Natural killer cell (primary cell): ENCODE measurements around the gene ZNF385C. TPM values are rescaled to one million over a fixed set of nuclear protein-coding genes. Genes with fewer than 3 reads are reported as not detected.

Source experiments
- ATAC-seq, 3 donors: fragments of 150-1000 bp in 2 of 3; fragments of 200-7000 bp in 1 of 3; cut with Tn5 transposase; 1 replicate in 1 of 3; 2 replicates in 2 of 3; pipeline ENCODE4 v1.10.0; 2021; ENCODE audit warnings: mild to moderate bottlenecking in 2 of 3, moderate library complexity in 2 of 3
- DNase-seq, 2 donors: peaks; one replicate each; pipeline versions ENCODE4 v3.0.0 to v3.0.0-alpha.2; 2013 to 2021; ENCODE audit warnings: mixed read lengths in 1 of 2
- H3K27ac ChIP-seq: one replicate; pipeline ENCODE4 v1.5.1; 2013; ENCODE audit warnings: mild to moderate bottlenecking, low read length
- H3K27me3 ChIP-seq: one replicate; pipeline ENCODE4 v1.6.1; 2013; ENCODE audit warnings: low read length; ENCODE audit not compliant: control insufficient read depth, insufficient read depth
- H3K36me3 ChIP-seq: one replicate; pipeline ENCODE4 v1.6.1; 2013; ENCODE audit warnings: low read length; ENCODE audit not compliant: control insufficient read depth, insufficient read depth
- H3K4me1 ChIP-seq: one replicate; pipeline ENCODE4 v1.6.1; 2013; ENCODE audit warnings: low read length; ENCODE audit not compliant: control insufficient read depth, insufficient read depth
- H3K4me3 ChIP-seq: one replicate; pipeline ENCODE4 v1.5.1; 2013; ENCODE audit warnings: low read length
- H3K9me3 ChIP-seq: one replicate; pipeline ENCODE4 v1.6.1; 2013; ENCODE audit warnings: low read length; ENCODE audit not compliant: control insufficient read depth, insufficient read depth
- H3K27ac Mint-ChIP-seq, 2 donors: one replicate each; pipeline ENCODE4 v1.8.0; 2022; ENCODE audit warnings: mild to moderate bottlenecking in 2 of 2, mixed read lengths in 2 of 2, moderate library complexity in 1 of 2
- H3K27me3 Mint-ChIP-seq, 2 donors: one replicate each; pipeline ENCODE4 v1.8.0; 2022; ENCODE audit warnings: low read depth in 2 of 2, mixed read lengths in 2 of 2
- H3K36me3 Mint-ChIP-seq: one replicate; pipeline ENCODE4 v1.8.0; 2022; ENCODE audit warnings: mixed read lengths
- H3K4me1 Mint-ChIP-seq, 2 donors: one replicate each; pipeline ENCODE4 v1.8.0; 2022; ENCODE audit warnings: mixed read lengths in 2 of 2
- H3K4me3 Mint-ChIP-seq: one replicate; pipeline ENCODE4 v1.8.0; 2022; ENCODE audit warnings: mild to moderate bottlenecking, moderate library complexity, mixed read lengths
- H3K9me3 Mint-ChIP-seq, 2 donors: one replicate each; pipeline ENCODE4 v1.8.0; 2022; ENCODE audit warnings: mixed read lengths in 2 of 2
- WGBS: methylation state at CpG from one replicate; pipeline ENCODE4 v1.1.7; 2013; ENCODE audit warnings: missing lambda C conversion rate; ENCODE audit not compliant: insufficient coverage; 5-methylcytosine and 5-hydroxymethylcytosine counted together
- intact Hi-C: fragments of 100-400 bp; cut with micrococcal nuclease; formaldehyde crosslinking; loops from one replicate; pipeline ENCODE4 v1.14.2; 2022
- total RNA-seq, 4 donors: library from RNA; stranded (reverse); fragments of 120-200 nt in 1 of 4; gene quantifications; one replicate each; pipeline versions ENCODE4 v1.2.3 to v1.2.4, GENCODE V29; 2013 to 2022
- TF ChIP-seq, protein P1 (sequence below): fragments of 200-600 bp; IDR thresholded peaks from one replicate; pipeline ENCODE4 v1.8.0; 2022; ENCODE audit warnings: antibody characterized with exemption

ZNF385C gene
- total RNA-seq, 3 donors from 2014 or later (not counting 1 experiment from before 2014, with no cell fraction given) = 0.28 TPM; not detected in 2

DNA sequence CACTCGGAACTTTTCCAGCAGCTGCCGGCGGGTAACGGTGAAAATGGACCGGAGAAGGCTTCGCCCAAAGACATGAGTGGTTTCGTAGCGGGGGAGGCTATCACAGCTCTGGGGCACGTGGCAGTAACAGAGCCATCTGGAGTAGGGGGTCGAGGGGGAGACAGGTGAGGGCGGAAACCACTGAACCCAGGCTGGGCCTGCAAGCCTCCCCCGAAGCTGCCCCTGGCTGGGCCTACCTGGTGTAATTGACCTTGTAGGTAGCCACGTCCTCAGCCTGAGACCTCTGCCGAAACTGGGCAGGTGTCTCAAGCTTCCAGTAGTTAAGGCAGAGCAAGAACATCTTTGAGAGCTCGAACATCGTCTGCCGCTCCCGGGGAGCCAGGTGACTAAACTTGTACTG, 21.0 kb upstream of the ZNF385C start:
- TF ChIP-seq, protein P1, sequence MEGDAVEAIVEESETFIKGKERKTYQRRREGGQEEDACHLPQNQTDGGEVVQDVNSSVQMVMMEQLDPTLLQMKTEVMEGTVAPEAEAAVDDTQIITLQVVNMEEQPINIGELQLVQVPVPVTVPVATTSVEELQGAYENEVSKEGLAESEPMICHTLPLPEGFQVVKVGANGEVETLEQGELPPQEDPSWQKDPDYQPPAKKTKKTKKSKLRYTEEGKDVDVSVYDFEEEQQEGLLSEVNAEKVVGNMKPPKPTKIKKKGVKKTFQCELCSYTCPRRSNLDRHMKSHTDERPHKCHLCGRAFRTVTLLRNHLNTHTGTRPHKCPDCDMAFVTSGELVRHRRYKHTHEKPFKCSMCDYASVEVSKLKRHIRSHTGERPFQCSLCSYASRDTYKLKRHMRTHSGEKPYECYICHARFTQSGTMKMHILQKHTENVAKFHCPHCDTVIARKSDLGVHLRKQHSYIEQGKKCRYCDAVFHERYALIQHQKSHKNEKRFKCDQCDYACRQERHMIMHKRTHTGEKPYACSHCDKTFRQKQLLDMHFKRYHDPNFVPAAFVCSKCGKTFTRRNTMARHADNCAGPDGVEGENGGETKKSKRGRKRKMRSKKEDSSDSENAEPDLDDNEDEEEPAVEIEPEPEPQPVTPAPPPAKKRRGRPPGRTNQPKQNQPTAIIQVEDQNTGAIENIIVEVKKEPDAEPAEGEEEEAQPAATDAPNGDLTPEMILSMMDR = no peak
- Mint-ChIP-seq H3K4me1 (peaks cover 5 to 24% of the 10 kb centered on the region in 2 donors), H3K27me3 (no peaks in the 10 kb centered on the region), H3K9me3 (no peaks in the 10 kb centered on the region), H3K27ac (no peak overlapping the region), H3K36me3 (no peaks in the 10 kb centered on the region), H3K4me3 (peak overlapping the region; percentile 13)
- Histone ChIP-seq H3K27me3 (no peaks in the 10 kb centered on the region), H3K4me3 (no peak overlapping the region), H3K36me3 (peaks cover 4% of the 10 kb centered on the region), H3K4me1 (peaks cover 26% of the 10 kb centered on the region), H3K27ac (no peak overlapping the region), H3K9me3 (no peaks in the 10 kb centered on the region)
- no peak for DNase-seq
- intact Hi-C loops = loop anchor here (5.0 kb wide), 1 partner anchor 382 kb away; no protein-coding TSS in a partner anchor
- WGBS = 93% methylated on average over 18 of the region's 18 CpGs
- ATAC-seq = no peak

DNA sequence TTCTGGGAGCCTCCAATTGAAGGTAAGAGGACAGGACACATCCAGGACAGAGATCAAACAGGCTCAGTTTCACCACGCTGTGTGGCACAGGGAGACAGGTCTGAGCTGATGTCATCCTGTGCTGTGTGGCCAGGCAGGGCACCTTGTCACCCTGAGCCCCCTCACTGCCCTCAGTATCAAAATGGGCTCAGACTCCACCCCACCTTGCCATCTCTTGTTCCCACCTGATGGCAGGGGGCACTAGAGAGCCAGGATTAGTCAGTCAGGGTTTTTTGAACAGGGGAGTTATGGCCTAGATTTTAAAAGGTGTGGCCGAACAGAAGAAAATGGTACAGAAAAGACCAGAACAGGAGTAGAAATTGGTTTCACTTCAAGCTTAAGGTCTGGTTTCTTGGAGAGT, 20.3 kb upstream of the ZNF385C start:
- Mint-ChIP-seq H3K4me1 (peaks cover 5 to 24% of the 10 kb centered on the region in 2 donors), H3K9me3 (no peaks in the 10 kb centered on the region), H3K27me3 (no peaks in the 10 kb centered on the region), H3K4me3 (peak overlapping the region; percentile 65), H3K36me3 (no peaks in the 10 kb centered on the region), H3K27ac (peak overlapping the region in 1 of 2 donors; percentile 22)
- intact Hi-C loops = loop anchor here (5.0 kb wide), 1 partner anchor 381 kb away; no protein-coding TSS in a partner anchor
- 86% methylated on average over 2 of the region's 2 CpGs for WGBS
- DNase-seq (peak in 1 of 2 donors; percentile 65), ATAC-seq (no peak)
- Histone ChIP-seq H3K4me1 (peaks cover 26% of the 10 kb centered on the region), H3K36me3 (peaks cover 3% of the 10 kb centered on the region), H3K9me3 (no peaks in the 10 kb centered on the region), H3K27ac (no peak overlapping the region), H3K27me3 (no peaks in the 10 kb centered on the region), H3K4me3 (no peak overlapping the region)
- TF ChIP-seq, protein P1 = no peak

DNA sequence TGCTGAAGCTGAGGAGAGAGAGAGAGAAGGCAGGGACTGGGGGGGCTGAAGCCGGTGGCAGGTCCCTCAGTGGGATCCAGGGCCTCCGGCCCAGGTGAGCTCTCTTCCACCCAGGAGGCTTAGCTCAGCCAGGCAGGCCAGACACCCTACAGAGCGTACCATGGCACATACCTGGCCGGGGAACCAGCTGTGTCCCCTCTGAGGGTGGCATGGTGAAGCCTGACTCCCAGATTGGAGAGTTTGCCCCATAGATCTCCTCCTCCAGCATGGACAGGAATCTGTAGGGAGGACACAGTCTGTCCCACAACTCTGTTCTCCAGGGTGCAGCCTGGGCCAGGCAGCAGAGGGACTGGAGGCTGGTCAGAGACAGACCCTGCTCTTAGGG, 19.8 kb upstream of the ZNF385C start:
- no peak for DNase-seq
- WGBS = 90% methylated on average over 4 of the region's 4 CpGs
- Histone ChIP-seq H3K27me3 (no peaks in the 10 kb centered on the region), H3K27ac (no peak overlapping the region), H3K4me3 (no peak overlapping the region), H3K4me1 (peaks cover 30% of the 10 kb centered on the region), H3K9me3 (no peaks in the 10 kb centered on the region), H3K36me3 (peaks cover 3% of the 10 kb centered on the region)
- H3K9me3 Mint-ChIP-seq = no peaks in the 10 kb centered on the region
- peak overlapping the region in 1 of 2 donors; percentile 22 for H3K27ac Mint-ChIP-seq
- H3K36me3 Mint-ChIP-seq = no peaks in the 10 kb centered on the region
- TF ChIP-seq, protein P1 = no peak
- ATAC-seq = no peak
- H3K4me3 Mint-ChIP-seq = peak overlapping the region; percentile 65
- intact Hi-C loops = loop anchor here (5.0 kb wide), 1 partner anchor 381 kb away; no protein-coding TSS in a partner anchor
- peaks cover 5 to 24% of the 10 kb centered on the region in 2 donors for H3K4me1 Mint-ChIP-seq
- no peaks in the 10 kb centered on the region for H3K27me3 Mint-ChIP-seq
